ENCODE data around the gene ZIK1. TPM values are rescaled to one million over a fixed set of nuclear protein-coding genes. Genes with fewer than 3 reads are reported as not detected.

Gene ZIK1
- total RNA-seq (1 to 10 TPM; 6.9 to 7.1 TPM), total RNA-seq (7.3 to 37.4 (median 18.5) reads per million in 172 experiments)
- polyA plus RNA-seq (2013, experiment 1 of 2): 6.3 TPM
- 4.7 TPM for polyA plus RNA-seq (2013, experiment 2 of 2)

GRCh38 chr19:57583521-57584416 is at the start of gene ZIK1:
TSS of gene ZIK1 (plus strand) at chr19:57584145. CDS start at chr19:57584357, 212 bp downstream.
- Histone ChIP-seq H3K4me1 (ENCODE audit: insufficient read depth, low read length) (peaks cover 29% of the 10 kb centered on the region), H3K9me3 (ENCODE audit: control insufficient read depth in 1 of 2, insufficient read depth in 1 of 2, low read length in 2 of 2) (peaks cover 41 to 61% of the 10 kb centered on the region in 2 experiments), H3K27ac (ENCODE audit: low read depth in 1 of 2, low read length in 2 of 2) (peak within 1 kb of the TSS; percentile 26 to 38), H3K36me3 (ENCODE audit: insufficient read depth, low read length) (peaks cover 16% of the 10 kb centered on the region), H3K4me3 (ENCODE audit: low read length) (peak within 1 kb of the TSS; percentile 83), H3K27me3 (ENCODE audit: control insufficient read depth in 1 of 2, insufficient read depth in 2 of 2, low read length in 2 of 2) (no peaks in the 10 kb centered on the region)
- Mint-ChIP-seq H3K36me3 (ENCODE audit: low read depth) (peaks cover 70% of the 10 kb centered on the region), H3K9me3 (peaks cover 32% of the 10 kb centered on the region), H3K27ac (peak within 1 kb of the TSS; percentile 61), H3K4me1 (ENCODE audit: low read depth) (peaks cover 23% of the 10 kb centered on the region), H3K27me3 (no peaks in the 10 kb centered on the region), H3K4me3 (peak within 1 kb of the TSS; percentile 92)
- intact Hi-C loops (cut with DNase I, micrococcal nuclease): loop anchor here in 1 of 2 experiments (2.0 to 10.0 kb wide), 3 partner anchors 15 to 571 kb away; partner anchors contain the start of genes ZNF329, ZNF530 and ZNF671
- TF ChIP-seq CTCF (IDR thresholded peaks at IDR 0.05): no peak
- CTCF ChIA-PET: interaction anchor here (2.1 kb wide), 1 partner anchor 106 kb away, joined by 6 read pairs; the partner anchor contains the start of gene ZNF772
- DNase-seq: peak; percentile 76 to 96 (median 84)
- POLR2A ChIA-PET: interaction anchor here (0.9 to 1.7 kb wide), 6 partner anchors 16 to 107 kb away, joined by 4 to 5 read pairs (median 4); partner anchors contain the start of genes ZNF134, ZNF211, ZNF530 and ZNF772
- peak; percentile 87 for ATAC-seq (ENCODE audit: poor library complexity)

- peaks cover 42 to 99% of the 10 kb centered on the region in 2 experiments for H3K9me3 ChIP-seq (ENCODE audit: control insufficient read depth in 1 of 2, insufficient read depth in 1 of 2, low read length in 2 of 2)
- H3K9me3 Mint-ChIP-seq: peaks cover 36% of the 10 kb centered on the region
Measured at GRCh38 chr19:57537953-57538547, 45.9 kb upstream of the ZIK1 start.

More at GRCh38 chr19:57537953-57538547, 45.9 kb upstream of the ZIK1 start:
- DNase-seq (no peak), ATAC-seq (ENCODE audit: poor library complexity) (no peak)
- H3K27ac ChIP-seq (ENCODE audit: low read depth in 1 of 2, low read length in 2 of 2): no peak overlapping the region
- ChIA-PET POLR2A (no interaction called here), CTCF (no interaction called here)
- H3K4me3 Mint-ChIP-seq: no peak overlapping the region
- H3K36me3 Mint-ChIP-seq (ENCODE audit: low read depth): peaks cover 100% of the 10 kb centered on the region
- intact Hi-C loops (cut with DNase I, micrococcal nuclease): no loop called here
- no peak overlapping the region for H3K27ac Mint-ChIP-seq
- no peak for TF ChIP-seq CTCF (IDR thresholded peaks at IDR 0.05)
- no peak overlapping the region for H3K4me3 ChIP-seq (ENCODE audit: low read length)
- H3K27me3 Mint-ChIP-seq: no peaks in the 10 kb centered on the region
- peaks cover 55% of the 10 kb centered on the region for H3K36me3 ChIP-seq (ENCODE audit: insufficient read depth, low read length)
- no peaks in the 10 kb centered on the region for H3K4me1 ChIP-seq (ENCODE audit: insufficient read depth, low read length)
- H3K4me1 Mint-ChIP-seq (ENCODE audit: low read depth): no peaks in the 10 kb centered on the region
- no peaks in the 10 kb centered on the region for H3K27me3 ChIP-seq (ENCODE audit: control insufficient read depth in 1 of 2, insufficient read depth in 2 of 2, low read length in 2 of 2)
